Coronary artery (tissue), 2 donors: ENCODE measurements around the gene LRRD1.
"Not testable (repeated sequence)": the region's sequence is repeated elsewhere in the genome, so short reads cannot be mapped to it uniquely, and the experiment has no call there.

Experiments
- DNase-seq: peaks from one replicate; pipeline ENCODE4 v3.0.0-alpha.2; 2017; ENCODE audit warnings: low spot score
- H3K27ac ChIP-seq, 2 donors: fragments of 200-600 bp; sonication (generic); one replicate each; pipeline ENCODE4 v1.5.1; 2016 to 2019
- H3K4me3 ChIP-seq: fragments of 200-600 bp; sonication (generic); 2 replicates; pipeline ENCODE4 v1.5.1; 2016; ENCODE audit warnings: mild to moderate bottlenecking, moderate library complexity
- CTCF ChIP-seq: fragments of 200-600 bp; sonication (generic); IDR thresholded peaks from one replicate; pipeline ENCODE4 v1.5.1; 2019; ENCODE audit warnings: antibody characterized with exemption

The LRRD1 gene

GRCh38 chr7:92121681-92122080 is 57.3 kb downstream of the LRRD1 start:
- Histone ChIP-seq H3K4me3 (no peak overlapping the region), H3K27ac (no peak overlapping the region)
- DNase-seq = no peak
- no peak for TF ChIP-seq CTCF

- no peak overlapping the region for H3K27ac ChIP-seq
- no peak for DNase-seq
- no peak for TF ChIP-seq CTCF
- H3K4me3 ChIP-seq = no peak overlapping the region
Measured at GRCh38 chr7:92119213-92119759, 59.7 kb downstream of the LRRD1 start.

GRCh38 chr7:92116949-92117348 is 62.0 kb downstream of the LRRD1 start:
- Histone ChIP-seq H3K4me3 (no peak overlapping the region), H3K27ac (no peak overlapping the region)
- no peak for DNase-seq
- TF ChIP-seq CTCF = no peak

GRCh38 chr7:92115821-92116220 is 63.1 kb downstream of the LRRD1 start:
- DNase-seq = no peak
- no peak overlapping the region for H3K4me3 ChIP-seq
- no peak overlapping the region for H3K27ac ChIP-seq
- no peak for TF ChIP-seq CTCF

GRCh38 chr7:92110857-92111256 is 68.1 kb downstream of the LRRD1 start:
- H3K4me3 ChIP-seq = no peak overlapping the region
- DNase-seq = no peak
- no peak overlapping the region for H3K27ac ChIP-seq
- no peak for TF ChIP-seq CTCF

GRCh38 chr7:92108821-92109220 is 70.1 kb downstream of the LRRD1 start:
- DNase-seq = no peak
- no peak for TF ChIP-seq CTCF
- H3K4me3 ChIP-seq = no peak overlapping the region
- H3K27ac ChIP-seq = no peak overlapping the region

- not testable (repeated sequence) for H3K27ac ChIP-seq, DNase-seq, H3K4me3 ChIP-seq
Measured at GRCh38 chr7:92102862-92103261, 76.1 kb downstream of the LRRD1 start.

GRCh38 chr7:92100534-92100933 is 78.4 kb downstream of the LRRD1 start:
- no peak overlapping the region for H3K4me3 ChIP-seq
- DNase-seq = no peak
- TF ChIP-seq CTCF = no peak
- H3K27ac ChIP-seq = no peak overlapping the region
